ENCODE measurements around the gene SNX1.

GRCh38 chr15:64152507-64153387, 57.0 kb downstream of the SNX1 start:
- TF ChIP-seq GATA3 (IDR thresholded peaks at IDR 0.05; ENCODE audit: low read depth, low read length) = no peak
- TF ChIP-seq GATA2 (IDR thresholded peaks at IDR 0.05; ENCODE audit: low read depth, low read length) = no peak
